HG03571 (cell line): ENCODE results near the gene CCDC152.

Experiments
- ATAC-seq: cut with Tn5 transposase; IDR thresholded peaks from one replicate; pipeline ENCODE4 v1.9.1; 2021; ENCODE audit not compliant: unreplicated experiment

CCDC152 gene

DNA sequence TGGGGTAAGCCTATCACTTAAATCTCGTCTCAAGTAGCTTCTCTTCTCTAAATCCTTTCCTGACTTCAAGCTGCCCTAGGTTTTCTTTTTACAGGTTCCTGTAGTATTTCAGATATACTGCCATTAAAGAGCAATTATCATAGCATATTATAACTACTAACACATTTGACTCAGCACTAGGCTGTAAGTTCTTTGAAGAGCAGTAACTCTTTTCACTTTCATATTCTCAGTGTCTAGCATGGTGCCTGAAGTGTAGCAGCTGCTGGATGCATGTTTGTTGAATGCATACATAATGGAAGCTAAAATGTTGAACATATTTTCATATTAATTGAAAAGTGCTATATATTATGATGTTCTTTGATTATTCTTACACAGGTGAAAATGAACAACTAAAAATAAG, 22.5 kb downstream of the CCDC152 start:
- ATAC-seq, result no peak

DNA sequence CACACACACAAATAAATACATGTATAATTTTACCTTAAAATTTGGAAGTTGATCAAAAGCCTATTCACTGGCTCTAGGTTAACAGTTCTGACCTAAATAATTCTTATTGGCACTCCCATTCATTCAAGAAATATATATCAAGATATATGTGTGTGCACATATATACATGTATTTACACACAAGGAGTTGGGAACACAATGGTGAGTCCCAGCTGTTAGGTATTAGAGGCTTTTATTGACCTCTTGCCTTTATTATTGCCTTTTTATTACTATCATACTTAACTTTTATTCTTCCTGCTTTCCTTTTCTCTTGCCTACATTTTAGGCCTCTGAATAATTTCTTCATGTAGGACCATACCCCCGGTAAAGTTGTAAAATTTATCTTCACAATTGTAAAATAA, 25.0 kb downstream of the CCDC152 start:
- no peak for ATAC-seq

DNA sequence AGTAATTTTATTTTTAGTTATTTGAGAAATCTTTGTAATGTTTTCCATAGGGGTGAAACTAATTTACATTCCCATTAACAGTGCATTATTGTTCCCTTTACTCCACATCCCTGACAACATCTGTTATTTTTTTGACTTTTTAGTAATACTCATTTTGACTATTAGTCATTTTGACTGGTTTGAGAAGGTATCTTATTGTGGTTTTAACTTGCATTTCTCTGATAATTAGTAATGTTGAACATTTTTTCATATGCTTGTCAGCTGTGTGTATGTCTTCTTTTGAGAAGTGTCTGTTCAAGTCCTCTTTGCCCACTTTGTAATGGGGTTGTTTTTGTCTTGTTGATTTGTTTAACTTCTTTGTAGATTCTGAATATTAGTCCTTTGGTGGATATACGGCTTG, 27.5 kb downstream of the CCDC152 start:
- no peak for ATAC-seq

DNA sequence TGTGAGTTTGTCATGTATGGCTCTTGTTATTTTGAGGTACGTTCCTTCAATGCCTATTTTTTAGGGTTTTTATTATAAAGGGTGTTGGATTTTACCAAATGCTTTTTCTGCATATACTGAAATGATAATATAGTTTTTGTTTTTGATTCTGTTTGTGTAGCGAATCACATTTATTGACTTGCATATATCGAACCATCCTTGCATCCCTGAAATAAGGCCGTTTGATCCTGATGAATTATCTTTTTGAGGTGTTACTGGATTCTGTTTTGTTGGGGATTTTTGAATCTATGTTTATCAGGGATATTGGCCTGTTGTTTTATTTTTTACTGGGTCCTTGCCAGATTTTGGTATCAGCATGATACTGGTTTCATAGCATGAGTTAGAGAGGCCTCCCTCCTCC, 29.1 kb downstream of the CCDC152 start:
- no peak for ATAC-seq

DNA sequence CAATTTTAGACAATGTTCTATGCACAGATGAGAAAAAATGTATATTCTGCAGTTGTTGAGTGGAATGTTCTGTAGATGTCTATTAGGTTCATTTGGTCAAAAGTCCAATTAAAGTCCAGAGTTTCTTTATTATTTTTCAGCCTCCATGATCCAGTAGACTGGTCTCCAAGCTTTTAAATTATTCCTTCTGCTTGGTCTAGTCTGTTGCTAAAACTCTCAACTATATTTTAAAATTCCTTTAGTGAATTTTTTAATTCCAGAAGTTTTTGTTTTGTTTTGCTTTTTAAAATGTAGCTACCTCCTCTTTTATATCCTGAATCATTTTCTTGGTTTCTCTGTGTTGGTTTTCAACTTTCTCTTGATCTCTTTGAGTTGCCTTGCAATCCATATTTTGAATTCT, 30.5 kb downstream of the CCDC152 start:
- no peak for ATAC-seq

DNA sequence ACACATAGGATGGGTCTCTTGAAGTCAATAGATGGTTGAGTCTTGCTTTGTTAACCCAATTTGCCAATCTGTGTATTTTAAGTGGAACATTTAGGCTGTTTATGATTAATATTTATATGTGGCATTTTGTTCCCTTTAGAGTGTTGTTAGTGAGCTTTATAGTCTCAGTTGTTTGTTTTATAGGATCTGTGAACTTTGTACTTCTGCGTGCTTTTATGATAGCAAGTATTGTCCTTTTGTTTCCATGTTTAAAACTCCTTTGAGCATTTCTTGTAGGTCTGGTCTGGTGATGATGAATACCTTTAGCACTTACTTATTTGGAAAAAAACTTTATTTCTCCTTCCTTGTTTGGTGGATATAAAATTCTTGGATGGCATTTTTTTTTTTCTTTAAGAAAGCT, 31.2 kb downstream of the CCDC152 start:
- ATAC-seq, result no peak

DNA sequence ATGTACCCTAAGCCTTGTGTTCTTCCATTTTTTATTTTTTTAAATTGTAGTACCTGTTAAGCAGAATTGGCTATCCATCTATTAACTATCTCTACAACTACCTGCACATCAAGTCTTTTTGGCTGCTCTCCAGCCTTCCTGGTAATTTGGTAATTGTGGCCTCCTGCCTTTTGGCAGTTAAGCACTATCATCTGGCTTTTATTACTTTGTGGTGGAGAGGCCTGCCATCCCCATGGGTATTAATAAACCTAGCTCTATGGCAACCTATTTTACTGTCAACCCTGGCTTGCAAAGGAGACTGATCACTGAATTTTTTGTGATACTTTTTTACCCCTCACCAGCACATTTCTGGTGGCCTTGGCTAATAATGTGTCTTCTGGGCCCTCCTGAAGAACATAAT, 34.5 kb downstream of the CCDC152 start:
- ATAC-seq, result no peak

DNA sequence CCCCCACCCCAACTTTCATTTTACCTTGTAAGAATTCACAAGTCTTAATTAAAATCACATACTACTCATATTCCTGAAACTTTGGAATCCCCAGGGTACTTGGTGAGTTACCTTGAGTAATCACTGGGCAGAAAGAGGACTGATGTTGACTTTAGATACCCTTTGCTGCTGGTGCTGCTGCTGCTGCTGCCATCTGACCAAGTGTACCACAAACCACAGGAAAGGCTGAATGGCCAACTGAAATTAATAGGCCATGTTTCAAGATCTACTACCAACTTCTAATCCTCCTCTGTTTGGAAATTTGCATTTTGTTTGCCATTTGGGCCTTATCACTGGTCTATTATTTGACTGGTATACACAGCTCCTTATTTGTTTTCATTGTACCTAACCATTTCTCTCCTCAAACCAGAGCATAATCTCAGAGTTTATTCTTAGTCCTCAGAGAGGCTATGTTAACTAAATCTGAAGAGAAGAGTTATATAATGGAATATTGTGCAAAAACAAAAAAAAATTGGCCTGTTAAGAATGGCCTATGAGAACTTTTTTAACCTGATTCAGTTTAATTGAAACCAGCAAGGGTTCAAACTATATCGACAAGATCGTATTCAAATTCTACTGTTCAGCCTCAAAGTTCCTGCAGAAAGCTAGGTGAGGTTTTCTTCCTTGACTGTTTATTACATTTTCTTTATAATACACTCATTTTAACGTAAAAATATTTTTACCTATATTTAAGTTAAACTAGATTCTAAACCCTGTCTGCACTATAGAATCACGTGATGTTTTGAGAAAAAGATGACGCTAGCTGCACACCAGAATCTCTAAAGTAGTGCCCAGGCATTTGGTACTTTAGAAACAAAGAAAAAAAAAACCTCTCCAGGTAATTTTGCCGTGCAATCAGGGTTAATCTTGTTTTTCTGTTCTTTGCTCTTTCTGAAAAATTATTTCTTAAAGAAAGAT, 41.9 kb downstream of the CCDC152 start:
- ATAC-seq, result no peak

DNA sequence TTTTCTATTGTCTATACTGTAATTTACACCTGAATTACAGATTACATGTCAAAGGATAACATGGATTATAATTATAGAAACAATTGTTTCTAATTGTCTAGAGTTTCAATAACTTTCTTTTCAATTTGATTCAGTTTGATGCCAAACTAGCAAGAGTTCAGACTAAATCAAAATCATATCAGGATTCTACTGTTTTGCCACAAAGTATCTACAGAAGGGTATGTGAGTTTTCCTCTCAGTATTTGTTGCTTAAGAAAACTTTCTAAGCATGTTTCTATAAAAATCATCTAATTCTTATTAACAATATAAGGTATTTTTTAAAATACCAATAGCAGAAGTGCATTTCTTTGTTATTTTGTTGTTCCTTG, 42.6 kb downstream of the CCDC152 start:
- ATAC-seq, result no peak

DNA sequence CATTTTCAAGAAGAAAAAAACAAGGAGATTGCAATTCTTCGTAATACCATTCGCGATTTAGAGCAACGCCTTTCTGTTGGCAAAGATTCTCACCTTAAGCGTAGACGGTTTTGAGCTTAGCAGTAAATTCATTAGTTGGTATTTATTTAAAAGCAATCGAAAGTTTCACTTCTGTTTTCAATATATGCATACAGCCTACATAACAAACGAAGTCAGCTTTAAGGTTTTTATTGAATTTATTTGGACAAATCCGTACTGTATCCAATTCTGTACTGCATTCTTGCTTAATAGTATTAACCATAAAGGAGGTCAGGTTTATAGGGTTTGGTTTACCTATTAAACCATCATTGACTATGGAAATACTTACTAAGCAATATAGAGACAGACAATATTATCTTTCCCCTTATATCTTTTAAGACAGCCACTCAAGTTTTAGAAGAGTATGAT, 43.1 kb downstream of the CCDC152 start:
- no peak for ATAC-seq

DNA sequence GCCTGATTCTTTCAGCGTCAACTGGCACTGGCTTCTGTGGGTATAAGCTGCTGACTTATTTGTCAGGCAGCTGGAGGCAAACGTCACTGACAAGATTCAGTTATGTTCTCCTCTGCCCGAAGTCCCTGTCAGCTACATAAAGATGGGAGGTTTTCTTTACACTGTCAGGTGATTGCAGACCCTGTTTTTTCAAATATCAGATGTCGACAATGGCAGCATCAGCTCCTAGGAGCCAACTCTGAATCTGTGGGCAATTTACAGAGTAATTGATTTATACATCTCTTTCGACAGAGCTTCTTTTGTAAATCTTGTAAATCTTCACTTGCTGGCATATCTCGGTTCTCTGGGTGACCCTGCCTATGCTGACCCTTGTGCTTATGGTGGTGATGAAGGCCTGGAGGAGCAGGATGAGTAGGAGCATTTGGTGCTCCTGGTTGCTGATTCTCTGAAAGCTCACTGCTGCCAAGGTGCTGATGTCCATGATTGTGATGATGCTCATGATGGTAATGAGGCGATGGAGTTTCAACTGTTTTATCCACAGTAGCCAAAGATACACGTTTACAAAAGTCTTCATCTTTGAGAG, 44.2 kb downstream of the CCDC152 start:
- ATAC-seq, result no peak

DNA sequence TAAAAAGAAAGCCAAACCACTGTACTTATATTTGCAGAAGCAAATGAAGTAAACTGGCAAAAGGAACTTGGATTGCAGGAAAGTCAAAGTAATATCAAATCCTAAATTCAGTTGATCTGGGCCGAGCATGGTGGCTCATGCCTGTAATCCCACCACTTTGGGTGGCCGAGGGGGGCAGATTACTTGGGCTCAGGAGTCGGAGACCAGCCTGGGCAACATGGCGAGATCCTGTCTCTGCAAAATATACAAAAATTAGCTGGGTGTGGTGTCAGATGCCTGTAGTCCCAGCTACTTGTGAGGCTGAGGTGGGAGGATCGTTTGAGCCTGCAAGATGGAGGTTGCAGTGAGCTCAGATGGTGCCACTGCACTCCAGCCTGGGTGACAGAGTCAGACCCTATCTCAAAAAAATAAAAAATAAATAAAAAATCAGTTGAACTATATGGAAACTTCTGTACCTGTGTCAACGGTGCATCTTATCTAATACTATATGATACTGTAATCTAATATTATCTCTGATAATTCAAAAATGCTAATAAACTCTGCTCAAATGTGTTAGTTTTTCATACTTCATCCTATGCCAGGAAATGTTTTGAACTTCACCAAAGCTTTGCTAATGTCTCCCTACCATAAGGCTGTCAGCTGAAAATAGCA, 45.0 kb downstream of the CCDC152 start:
- no peak for ATAC-seq

DNA sequence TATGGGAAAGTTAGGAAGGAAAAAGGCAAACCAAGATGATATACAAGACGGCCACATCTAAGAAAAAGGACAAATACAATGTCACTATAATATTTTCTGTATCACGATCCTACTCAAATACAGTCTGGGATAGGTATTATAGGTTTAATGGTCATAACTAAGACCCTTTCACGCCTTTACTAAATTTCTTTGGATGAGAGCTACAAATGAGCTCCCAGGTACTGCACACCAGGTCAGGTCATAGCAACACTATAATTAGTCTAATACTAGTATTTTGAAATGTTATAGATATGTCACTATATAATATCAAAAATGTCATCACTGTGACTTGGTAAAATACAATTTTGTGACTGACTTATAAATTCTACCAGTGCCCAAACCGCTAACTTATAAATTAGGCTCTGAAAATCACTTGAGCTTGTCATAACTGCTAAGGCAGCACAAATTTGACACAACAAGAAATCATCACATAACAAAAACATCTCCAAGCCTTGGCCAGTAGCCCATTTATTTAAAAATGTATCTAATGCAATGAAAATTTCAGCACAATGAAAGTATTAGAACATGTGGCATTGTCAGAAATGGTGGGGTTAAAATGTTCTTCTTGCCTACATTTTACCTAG, 48.2 kb downstream of the CCDC152 start:
- no peak for ATAC-seq

DNA sequence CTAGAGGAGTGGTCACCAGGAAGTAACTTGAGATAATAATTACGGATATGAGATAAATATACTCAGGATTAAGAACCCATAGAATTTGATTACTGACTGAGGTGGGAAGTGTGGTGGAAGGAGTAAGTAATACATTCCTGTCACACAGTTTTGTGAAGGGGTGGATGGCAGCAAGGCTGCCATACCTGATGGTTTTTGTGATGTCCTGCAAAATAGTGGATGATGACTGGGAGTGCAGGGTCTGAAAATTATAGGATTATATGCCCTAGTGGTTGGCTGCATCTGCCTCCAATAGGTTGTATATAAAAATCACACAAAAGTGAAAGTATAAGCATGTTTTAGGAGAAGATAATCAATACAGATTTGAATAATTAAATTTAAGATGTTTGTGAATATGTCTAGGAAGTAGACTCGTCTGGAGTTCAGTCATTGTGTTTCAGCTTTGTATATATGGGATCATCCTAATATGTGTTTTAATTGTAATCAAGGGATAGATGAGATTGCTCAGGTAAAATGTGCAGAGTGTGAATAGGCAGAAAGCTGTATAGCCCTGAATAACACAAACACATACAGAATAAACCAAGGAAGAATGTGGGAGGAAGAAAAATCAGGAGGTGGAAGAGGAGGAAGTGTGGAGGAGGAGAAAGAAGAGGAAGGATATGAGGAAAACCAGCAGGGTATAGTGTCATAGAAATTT, 49.5 kb downstream of the CCDC152 start:
- no peak for ATAC-seq

DNA sequence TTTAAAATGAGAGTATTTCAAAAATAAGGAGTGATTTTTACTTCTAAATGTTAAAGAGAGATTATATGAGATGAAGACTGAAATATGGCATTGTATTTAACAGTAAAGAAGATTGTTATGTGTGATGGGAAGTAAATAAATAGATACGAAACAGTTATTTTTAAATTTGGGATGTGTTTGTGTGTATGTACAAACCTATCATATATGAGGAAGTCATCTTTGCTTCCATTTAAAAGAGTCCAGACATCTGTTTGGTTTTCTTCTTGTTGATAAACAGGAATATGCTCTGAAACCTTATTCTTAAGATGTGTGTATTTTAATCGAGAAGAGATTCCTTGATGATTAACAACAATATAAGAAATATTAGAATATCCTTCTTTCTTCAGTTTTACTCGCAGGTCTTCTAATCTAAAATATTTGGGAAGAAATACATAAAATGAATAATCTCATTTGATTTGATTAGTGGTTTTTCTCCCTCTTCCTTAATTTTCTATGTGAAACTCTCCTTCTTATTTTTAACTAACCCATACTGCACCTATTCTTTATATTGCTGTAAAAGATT, 50.2 kb downstream of the CCDC152 start:
- no peak for ATAC-seq

DNA sequence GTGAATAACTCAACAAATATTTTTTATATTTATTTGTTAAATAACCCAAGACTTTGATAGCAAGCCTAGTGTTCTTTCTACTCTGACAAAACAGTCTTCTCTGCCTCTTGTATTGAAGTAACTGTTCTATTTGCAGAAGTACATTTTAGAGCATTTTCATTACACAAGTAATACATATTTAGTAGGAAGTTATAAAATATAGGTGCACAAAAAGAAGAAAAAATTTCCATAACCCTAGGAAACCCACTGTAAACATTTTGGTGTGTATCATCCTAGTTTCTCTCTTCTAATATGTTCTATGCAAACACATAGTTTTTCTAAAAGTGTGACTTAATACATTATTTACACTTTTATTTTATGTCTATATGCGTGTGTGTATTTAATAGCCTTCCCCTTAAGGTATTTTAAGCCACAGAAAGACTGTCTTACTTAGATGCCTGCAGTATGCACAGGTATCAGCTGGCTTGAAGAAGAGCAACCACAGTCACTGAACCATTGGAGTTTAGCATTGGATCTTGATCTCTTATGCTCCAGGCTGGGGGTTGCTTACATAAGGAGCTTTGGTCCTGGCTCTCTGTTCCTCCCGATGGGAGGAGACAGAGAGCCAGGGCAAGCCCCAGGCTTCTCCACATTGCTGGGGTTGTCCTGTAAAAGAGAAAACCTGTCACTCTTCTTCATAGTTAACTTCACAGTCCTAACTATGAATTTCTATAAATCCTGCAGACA, 51.3 kb downstream of the CCDC152 start:
- no peak for ATAC-seq

DNA sequence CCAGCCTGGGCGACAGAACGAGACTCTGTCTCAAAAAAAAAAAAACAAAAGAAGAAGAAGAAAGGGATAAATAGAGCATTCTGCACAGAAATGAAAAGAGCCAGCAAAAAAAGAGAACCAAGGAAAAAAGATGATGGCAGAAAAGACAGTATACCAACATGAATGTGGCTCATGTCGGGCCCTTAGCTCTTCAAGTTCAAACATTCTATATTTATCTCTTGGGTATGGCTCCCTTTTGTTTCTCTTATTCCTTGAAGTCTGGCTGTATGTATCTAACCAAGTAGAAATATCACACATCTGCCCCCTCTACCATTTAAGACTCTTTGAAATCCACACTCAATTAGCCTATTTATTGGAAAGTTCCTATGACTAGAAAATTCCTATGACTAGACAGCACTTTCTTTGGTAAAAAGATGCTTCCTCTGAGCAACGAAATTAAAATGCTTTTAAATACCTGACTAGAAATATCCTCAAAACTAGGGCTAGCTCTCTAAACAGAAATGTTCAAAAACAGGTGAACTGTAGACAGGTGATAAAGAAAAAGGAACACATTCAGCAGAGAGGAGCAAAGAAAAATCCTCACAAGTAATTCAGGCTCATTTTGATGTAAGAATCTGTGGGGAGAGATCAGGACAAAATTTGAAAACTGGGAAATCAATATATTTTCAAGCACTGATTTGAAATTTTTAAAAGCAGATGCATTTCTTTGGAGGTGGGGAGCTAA, 52.4 kb downstream of the CCDC152 start:
- ATAC-seq, result no peak

DNA sequence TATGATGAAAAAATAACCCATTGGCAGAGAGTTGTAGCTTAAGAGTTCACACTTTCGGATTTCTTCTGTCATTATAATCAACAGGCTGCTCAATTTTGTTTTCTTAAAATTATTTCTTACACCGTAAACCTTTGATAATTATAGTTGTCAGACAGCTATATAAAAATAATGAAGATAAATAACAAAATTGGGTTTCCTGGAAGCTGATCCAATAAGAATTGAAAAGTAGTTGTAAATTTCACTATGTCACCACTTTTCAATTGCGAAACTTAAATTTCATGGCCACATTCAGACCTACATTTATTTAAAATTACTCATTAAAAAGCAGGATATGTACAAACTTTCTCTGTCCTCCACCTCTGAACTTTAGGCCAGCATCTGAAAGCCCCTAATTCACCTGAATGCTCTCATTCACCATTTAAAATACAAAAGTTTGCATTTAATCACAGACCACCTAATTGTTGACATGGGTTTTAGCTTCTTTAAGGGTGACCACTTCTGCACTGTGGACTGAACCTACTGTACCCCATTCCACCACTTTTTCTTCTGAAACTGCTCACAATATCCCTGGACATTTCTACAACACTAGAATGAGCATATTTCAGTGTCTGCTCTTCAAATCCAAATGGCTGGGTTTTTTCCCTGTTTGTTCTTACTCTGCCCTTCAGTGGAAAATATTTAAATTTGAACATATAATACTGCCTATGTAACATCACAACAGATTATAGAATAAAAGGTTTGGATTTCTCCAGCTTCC, 54.4 kb downstream of the CCDC152 start:
- ATAC-seq, result no peak
